Smooth muscle cell (in vitro differentiated cells): ENCODE results near the gene CHST8. TPM values are rescaled to one million over a fixed set of nuclear protein-coding genes. Genes with fewer than 3 reads are reported as not detected.

Source experiments
- DNase-seq: peaks from one replicate; lab custom pipeline; 2025; ENCODE audit not compliant: unreplicated experiment; lab: John Stamatoyannopoulos, UW
- H2AFZ ChIP-seq: fragments of 200-600 bp; sonication (generic); 2 replicates; pipeline ENCODE4 v1.6.0; 2016; ENCODE audit warnings: antibody characterized with exemption, low read depth, mild to moderate bottlenecking
- H3F3A ChIP-seq: fragments of 200-600 bp; sonication (generic); 2 replicates; pipeline ENCODE4 v1.6.0; 2017; ENCODE audit warnings: antibody characterized with exemption, low read depth
- H3K27ac ChIP-seq: fragments of 200-600 bp; sonication (generic); 2 replicates; pipeline ENCODE4 v1.5.1; 2016; ENCODE audit warnings: low read depth, mild to moderate bottlenecking
- H3K27me3 ChIP-seq: fragments of 200-600 bp; sonication (generic); 2 replicates; pipeline ENCODE4 v1.6.1; 2016; ENCODE audit warnings: low read depth, mild to moderate bottlenecking
- H3K36me3 ChIP-seq: fragments of 200-600 bp; sonication (generic); 2 replicates; pipeline ENCODE4 v1.5.1; 2016; ENCODE audit warnings: low read depth
- H3K4me1 ChIP-seq: fragments of 200-600 bp; sonication (generic); 2 replicates; pipeline ENCODE4 v1.5.1; 2016; ENCODE audit warnings: low read depth
- H3K4me2 ChIP-seq: fragments of 200-600 bp; sonication (generic); 2 replicates; pipeline ENCODE4 v1.6.0; 2016; ENCODE audit warnings: mild to moderate bottlenecking
- H3K4me3 ChIP-seq: fragments of 200-600 bp; sonication (generic); 2 replicates; pipeline ENCODE4 v1.5.1; 2016; ENCODE audit warnings: mild to moderate bottlenecking
- H3K79me2 ChIP-seq: fragments of 200-600 bp; sonication (generic); 2 replicates; pipeline ENCODE4 v1.6.0; 2016; ENCODE audit warnings: low read depth, mild to moderate bottlenecking
- H3K9ac ChIP-seq: fragments of 200-600 bp; sonication (generic); 2 replicates; pipeline ENCODE4 v1.6.0; 2016; ENCODE audit warnings: low read depth
- H3K9me3 ChIP-seq: fragments of 200-600 bp; sonication (generic); replicated peaks from 2 replicates; pipeline ENCODE4 v1.5.1; 2016; ENCODE audit warnings: low read depth
- H4K20me1 ChIP-seq: fragments of 200-600 bp; sonication (generic); 2 replicates; pipeline ENCODE4 v1.6.0; 2016; ENCODE audit warnings: low read depth
- WGBS: methylation state at CpG from one replicate; pipeline ENCODE4 v1.1.7; 2016; ENCODE audit warnings: low lambda C conversion rate; 5-methylcytosine and 5-hydroxymethylcytosine counted together
- polyA plus RNA-seq: library from polyadenylated mRNA; unstranded; fragments of >200 nt; fragmentation: Nextera tagmentation; extraction: Ambion mirVana; gene quantifications from 2 replicates; pipeline ENCODE4 v1.2.1, GENCODE V29; 2016
- total RNA-seq: library from RNA; depleted of rRNA; stranded (reverse); fragments of >200 nt; gene quantifications from 2 replicates; pipeline ENCODE4 v1.2.3, GENCODE V29; 2014
- TF ChIP-seq, protein P1 (sequence below): fragments of 200-600 bp; sonication (generic); IDR thresholded peaks from 2 replicates; pipeline ENCODE4 v1.5.1; 2017; ENCODE audit warnings: borderline replicate concordance, mild to moderate bottlenecking, antibody characterized with exemption; ENCODE audit not compliant: insufficient read depth, poor library complexity, severe bottlenecking

The CHST8 gene
- total and polyA plus RNA-seq, 2 experiments from 2014 or later: not detected

DNA sequence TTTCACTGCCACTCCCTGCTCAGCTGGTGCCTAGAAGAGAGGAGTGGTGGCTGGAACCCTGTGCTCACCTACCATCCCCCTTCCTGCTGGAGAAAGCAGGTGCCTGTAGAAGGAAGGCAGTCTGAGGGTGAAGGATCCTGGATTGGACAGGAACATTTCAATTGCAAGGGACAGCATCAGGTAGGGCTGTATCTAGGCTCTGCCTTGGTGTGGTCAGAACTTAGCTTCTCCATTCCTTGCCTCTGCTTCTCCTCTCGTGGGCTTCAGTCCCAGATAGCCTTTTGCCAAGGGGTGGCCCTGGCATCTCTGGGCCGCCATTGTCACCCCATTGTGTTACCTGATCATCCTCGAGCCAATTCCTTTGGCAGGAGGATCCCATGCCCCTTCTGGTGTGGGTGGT lies 101.8 kb downstream of the CHST8 start:
- Histone ChIP-seq H3K4me2 (no peak overlapping the region), H3K27ac (no peak overlapping the region), H3K79me2 (no peaks in the 10 kb centered on the region), H2AFZ (no peak overlapping the region), H3K9me3 (no peaks in the 10 kb centered on the region), H3F3A (no peaks in the 10 kb centered on the region), H3K9ac (no peak overlapping the region), H3K4me3 (no peak overlapping the region), H3K4me1 (no peaks in the 10 kb centered on the region), H4K20me1 (no peaks in the 10 kb centered on the region), H3K36me3 (no peaks in the 10 kb centered on the region), H3K27me3 (no peaks in the 10 kb centered on the region)
- DNase-seq: no peak
- TF ChIP-seq, protein P1, sequence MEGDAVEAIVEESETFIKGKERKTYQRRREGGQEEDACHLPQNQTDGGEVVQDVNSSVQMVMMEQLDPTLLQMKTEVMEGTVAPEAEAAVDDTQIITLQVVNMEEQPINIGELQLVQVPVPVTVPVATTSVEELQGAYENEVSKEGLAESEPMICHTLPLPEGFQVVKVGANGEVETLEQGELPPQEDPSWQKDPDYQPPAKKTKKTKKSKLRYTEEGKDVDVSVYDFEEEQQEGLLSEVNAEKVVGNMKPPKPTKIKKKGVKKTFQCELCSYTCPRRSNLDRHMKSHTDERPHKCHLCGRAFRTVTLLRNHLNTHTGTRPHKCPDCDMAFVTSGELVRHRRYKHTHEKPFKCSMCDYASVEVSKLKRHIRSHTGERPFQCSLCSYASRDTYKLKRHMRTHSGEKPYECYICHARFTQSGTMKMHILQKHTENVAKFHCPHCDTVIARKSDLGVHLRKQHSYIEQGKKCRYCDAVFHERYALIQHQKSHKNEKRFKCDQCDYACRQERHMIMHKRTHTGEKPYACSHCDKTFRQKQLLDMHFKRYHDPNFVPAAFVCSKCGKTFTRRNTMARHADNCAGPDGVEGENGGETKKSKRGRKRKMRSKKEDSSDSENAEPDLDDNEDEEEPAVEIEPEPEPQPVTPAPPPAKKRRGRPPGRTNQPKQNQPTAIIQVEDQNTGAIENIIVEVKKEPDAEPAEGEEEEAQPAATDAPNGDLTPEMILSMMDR: no peak
- 52% methylated on average over 3 of the region's 3 CpGs for WGBS

DNA sequence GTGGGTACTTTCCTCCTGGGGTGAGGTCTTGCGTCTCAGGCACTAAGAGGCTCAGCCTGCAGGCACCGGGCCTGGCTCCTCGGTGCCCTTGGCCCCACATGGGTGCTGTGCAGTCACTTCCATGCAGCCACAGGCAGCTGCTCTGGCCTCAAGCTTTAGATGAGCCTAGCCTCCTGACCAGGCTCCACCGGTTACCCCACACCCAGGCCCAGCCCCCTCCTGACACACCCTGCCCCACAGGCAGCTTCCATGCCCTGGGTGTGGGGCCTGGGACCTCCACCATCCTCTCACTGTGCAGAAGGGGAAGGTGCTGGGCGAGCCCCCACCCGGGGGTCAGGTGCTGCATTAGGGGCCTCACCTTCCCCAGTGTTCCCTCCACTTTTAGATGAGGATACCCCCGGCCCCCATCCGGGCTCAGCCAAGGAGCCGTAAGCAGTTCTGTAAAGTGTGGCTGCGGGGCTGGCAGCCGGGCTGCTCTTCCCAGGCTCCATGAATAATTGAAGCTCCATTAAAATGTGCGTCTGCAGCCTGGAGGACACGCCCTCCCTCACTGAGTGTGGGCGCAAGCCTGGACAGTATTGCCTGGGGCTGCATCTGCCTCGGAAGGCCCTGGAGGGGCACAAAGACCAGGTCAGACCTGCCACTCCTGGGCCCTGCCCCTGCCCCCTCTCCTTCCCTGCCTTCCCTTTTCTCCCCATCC lies 102.4 kb downstream of the CHST8 start:
- H3K36me3 ChIP-seq: no peaks in the 10 kb centered on the region
- no peak overlapping the region for H3K4me3 ChIP-seq
- TF ChIP-seq, protein P1: no peak
- no peak overlapping the region for H3K9ac ChIP-seq
- no peak overlapping the region for H3K27ac ChIP-seq
- H3K4me2 ChIP-seq: no peak overlapping the region
- DNase-seq: no peak
- 81% methylated on average over 15 of the region's 15 CpGs for whole genome bisulfite sequencing
- no peak overlapping the region for H2AFZ ChIP-seq
- H4K20me1 ChIP-seq: no peaks in the 10 kb centered on the region
- H3K4me1 ChIP-seq: no peaks in the 10 kb centered on the region
- H3K9me3 ChIP-seq: no peaks in the 10 kb centered on the region
- H3K27me3 ChIP-seq: no peaks in the 10 kb centered on the region
- no peaks in the 10 kb centered on the region for H3F3A ChIP-seq
- no peaks in the 10 kb centered on the region for H3K79me2 ChIP-seq

DNA sequence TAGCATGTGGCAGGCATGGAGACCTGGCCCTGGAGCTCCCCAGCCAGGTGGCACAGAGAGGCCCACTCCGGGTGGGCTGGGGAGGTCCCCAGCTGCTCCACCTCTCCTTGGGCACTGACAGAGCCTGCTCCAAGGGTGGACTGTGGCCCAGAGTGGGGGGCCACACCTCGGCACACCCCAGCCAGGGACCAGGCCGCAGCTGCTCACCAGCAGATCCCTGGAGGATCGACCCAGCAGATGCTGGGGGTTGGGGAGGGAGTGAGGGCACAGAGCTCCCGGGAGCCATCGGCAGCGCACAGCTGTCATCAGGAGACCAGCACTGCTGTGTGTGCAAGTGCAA lies 102.9 kb downstream of the CHST8 start:
- no peak overlapping the region for H3K4me2 ChIP-seq
- H3F3A ChIP-seq: no peaks in the 10 kb centered on the region
- no peak overlapping the region for H3K27ac ChIP-seq
- TF ChIP-seq, protein P1: no peak
- no peaks in the 10 kb centered on the region for H4K20me1 ChIP-seq
- no peak for DNase-seq
- 90% methylated on average over 7 of the region's 7 CpGs for WGBS
- H3K27me3 ChIP-seq: no peaks in the 10 kb centered on the region
- H2AFZ ChIP-seq: no peak overlapping the region
- H3K4me1 ChIP-seq: no peaks in the 10 kb centered on the region
- no peaks in the 10 kb centered on the region for H3K36me3 ChIP-seq
- H3K4me3 ChIP-seq: no peak overlapping the region
- H3K79me2 ChIP-seq: no peaks in the 10 kb centered on the region
- H3K9ac ChIP-seq: no peak overlapping the region
- no peaks in the 10 kb centered on the region for H3K9me3 ChIP-seq

DNA sequence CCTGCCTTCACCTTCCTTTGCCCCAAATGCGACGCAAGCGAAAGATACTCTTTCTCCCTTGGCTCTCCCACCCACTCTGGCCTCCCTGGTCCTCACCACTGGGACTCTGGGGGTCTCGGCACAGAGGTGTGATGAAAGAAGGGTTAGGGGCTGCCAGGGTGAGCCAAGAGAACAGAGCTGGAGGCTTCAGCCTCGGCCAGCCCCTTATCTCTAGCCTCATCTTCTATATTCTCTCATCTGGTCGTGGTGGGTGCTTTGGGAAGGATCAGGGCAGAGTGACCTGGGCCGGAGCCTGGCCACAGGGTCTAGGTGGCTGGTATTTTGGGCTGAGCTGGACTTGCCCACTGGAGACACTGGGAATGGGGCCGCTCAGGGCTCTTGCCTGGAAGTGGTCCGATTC lies 103.8 kb downstream of the CHST8 start:
- no peaks in the 10 kb centered on the region for H3K9me3 ChIP-seq
- H3K4me2 ChIP-seq: no peak overlapping the region
- no peaks in the 10 kb centered on the region for H3F3A ChIP-seq
- no peak overlapping the region for H3K9ac ChIP-seq
- H3K36me3 ChIP-seq: no peaks in the 10 kb centered on the region
- H3K79me2 ChIP-seq: no peaks in the 10 kb centered on the region
- no peak overlapping the region for H3K4me3 ChIP-seq
- no peaks in the 10 kb centered on the region for H3K4me1 ChIP-seq
- no peak for DNase-seq
- H2AFZ ChIP-seq: no peak overlapping the region
- H3K27ac ChIP-seq: no peak overlapping the region
- TF ChIP-seq, protein P1: no peak
- H4K20me1 ChIP-seq: no peaks in the 10 kb centered on the region
- no peaks in the 10 kb centered on the region for H3K27me3 ChIP-seq
- WGBS: 81% methylated on average over 9 of the region's 9 CpGs
